Measurements from ENCODE around the gene SPECC1L.

- TF ChIP-seq CTCF (IDR thresholded peaks at IDR 0.05) (no peak), POLR2A (IDR thresholded peaks at IDR 0.05) (no peak), EP300 (IDR thresholded peaks at IDR 0.05) (no peak)
These were observed 173.6 kb downstream of the SPECC1L start for GRCh38 chr22:24444251-24444650.
